SW 1271 (cell line): Measurements from ENCODE around the gene SRRM5.
A peak's percentile ranks its signal among the peaks of the same experiment; 100 is the strongest.
"Not testable (repeated sequence)": the region's sequence is repeated elsewhere in the genome, so short reads cannot be mapped to it uniquely, and the experiment has no call there.

ENCODE experiments used
- DNase-seq, 2 experiments: peaks; one replicate each; lab custom pipeline; 2025; lab: John Stamatoyannopoulos, UW

Gene SRRM5, protein sequence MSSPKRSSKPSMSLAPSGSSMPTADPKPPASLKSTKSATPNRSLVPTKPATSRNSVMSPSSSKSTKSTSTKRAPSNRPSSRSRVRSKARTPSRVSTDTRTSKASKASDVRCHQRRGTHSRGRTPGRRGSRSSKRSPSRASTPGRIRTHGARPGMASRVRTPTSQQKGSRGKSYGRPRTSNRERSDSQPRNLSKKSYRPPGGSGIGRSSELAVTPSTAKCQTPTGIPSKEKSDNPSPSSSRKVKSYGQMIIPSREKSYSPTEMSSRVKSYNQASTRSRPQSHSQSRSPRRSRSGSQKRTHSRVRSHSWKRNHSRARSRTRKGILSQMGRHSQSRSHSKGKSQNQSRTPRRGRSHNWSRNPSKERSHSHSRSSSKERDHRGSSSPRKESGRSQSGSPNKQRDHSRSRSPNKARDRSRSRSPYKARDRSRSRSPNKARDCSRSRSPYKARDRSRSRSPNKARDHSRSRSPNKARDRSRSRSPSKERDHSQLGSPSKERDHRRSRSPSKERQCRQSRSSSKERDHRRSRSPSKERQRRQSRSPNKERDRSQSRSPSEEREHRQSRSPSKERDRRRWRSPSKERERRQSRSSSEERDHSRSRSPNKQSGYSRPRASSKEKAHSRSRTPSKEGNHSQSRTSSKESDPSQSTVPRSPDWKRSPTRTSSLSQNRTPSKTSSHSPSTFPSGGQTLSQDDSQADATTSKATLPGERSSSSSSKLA

DNA sequence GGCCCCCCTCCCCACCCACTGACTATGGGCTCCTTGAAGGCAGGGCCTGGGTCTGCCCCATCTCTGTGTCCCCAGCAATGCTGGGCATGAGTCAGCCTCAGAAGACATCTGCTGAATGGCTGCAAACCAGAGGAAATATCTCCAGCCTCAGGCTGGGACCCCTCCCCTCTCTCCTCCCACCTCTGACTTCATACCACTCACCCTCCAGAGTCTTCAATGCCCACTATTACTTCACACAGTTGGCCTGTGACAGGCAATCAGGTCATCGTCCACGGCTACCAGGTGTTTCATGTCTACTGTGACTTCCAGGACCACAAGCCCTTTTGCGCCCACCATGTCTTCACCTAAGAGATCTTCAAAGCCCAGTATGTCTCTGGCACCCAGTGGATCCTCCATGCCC, at the start of gene SRRM5:
SRRM5 (plus strand) TSS at position 301 of the 400 bp plus-strand sequence; CDS start at position 335, 34 bp downstream.
- DNase-seq: no peak

DNA sequence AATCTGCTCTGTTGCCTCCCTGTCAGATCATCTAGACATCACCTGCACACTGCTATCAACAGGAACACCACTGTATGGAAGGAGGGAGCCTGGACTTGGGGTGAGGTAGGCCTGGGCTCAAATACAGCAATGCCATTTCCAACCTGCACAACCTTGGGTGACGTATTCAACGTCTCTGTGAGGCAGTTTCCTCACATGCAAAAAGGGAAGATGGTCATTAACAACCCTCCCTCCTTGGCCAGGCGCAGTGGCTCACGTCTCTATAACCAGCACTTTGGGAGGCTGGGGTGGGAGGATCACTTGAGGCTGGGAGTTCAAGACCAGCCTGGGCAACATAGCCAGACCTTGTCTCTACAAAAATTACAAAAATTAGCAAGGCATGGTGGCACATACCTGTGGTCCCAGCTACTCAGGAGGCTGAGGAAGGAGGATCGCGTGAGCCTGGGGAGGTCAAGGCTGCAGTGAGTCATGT, 49.6 kb upstream of the SRRM5 start:
- DNase-seq: no peak

- DNase-seq: peak; percentile 74 to 91
Measured at GRCh38 chr19:43562698-43563241, 49.1 kb upstream of the SRRM5 start.

GRCh38 chr19:43563816-43564457, 48.0 kb upstream of the SRRM5 start:
- DNase-seq: no peak

- no peak for DNase-seq
Measured at GRCh38 chr19:43564800-43565199, 47.1 kb upstream of the SRRM5 start.

- no peak for DNase-seq
Measured at GRCh38 chr19:43569657-43570056, 42.2 kb upstream of the SRRM5 start.

GRCh38 chr19:43570174-43570791, 41.6 kb upstream of the SRRM5 start:
- no peak for DNase-seq

GRCh38 chr19:43572171-43572588, 39.7 kb upstream of the SRRM5 start:
- no peak for DNase-seq

DNA sequence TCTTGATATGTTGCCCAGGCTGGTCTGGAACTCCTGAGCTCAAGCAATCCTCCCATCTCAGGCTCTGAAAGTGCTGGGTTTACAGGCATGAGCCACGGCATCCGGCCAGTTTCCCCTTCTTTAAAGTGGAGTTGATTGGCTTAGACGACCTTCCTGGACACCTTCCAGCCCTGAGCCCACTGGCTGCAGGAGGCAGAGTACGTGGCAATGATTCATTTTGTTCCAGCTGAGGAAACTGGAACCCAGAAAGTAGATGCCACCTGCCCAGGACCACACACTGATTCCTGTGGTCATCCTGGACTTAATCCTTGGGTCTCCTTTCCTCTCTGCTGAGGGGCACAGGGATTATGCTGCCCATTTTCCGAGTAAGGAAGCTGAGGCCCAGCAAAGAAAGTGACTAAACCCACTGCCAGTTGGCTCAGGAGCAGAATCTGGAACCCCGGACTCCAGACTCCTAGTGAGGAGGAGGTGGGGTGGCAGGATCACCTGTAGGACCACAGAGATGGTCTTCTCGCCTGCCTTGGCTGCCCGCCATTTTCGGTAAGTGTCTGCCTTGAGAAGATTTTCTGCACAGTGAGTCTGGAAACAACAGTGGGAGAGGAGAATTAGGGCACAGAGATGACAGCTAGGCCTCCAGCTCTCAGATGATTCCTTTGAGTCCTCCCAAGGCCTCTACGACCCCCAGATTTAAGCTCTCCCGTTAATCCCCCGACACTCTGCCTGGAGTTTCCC, 37.3 kb upstream of the SRRM5 start:
- DNase-seq: no peak

DNA sequence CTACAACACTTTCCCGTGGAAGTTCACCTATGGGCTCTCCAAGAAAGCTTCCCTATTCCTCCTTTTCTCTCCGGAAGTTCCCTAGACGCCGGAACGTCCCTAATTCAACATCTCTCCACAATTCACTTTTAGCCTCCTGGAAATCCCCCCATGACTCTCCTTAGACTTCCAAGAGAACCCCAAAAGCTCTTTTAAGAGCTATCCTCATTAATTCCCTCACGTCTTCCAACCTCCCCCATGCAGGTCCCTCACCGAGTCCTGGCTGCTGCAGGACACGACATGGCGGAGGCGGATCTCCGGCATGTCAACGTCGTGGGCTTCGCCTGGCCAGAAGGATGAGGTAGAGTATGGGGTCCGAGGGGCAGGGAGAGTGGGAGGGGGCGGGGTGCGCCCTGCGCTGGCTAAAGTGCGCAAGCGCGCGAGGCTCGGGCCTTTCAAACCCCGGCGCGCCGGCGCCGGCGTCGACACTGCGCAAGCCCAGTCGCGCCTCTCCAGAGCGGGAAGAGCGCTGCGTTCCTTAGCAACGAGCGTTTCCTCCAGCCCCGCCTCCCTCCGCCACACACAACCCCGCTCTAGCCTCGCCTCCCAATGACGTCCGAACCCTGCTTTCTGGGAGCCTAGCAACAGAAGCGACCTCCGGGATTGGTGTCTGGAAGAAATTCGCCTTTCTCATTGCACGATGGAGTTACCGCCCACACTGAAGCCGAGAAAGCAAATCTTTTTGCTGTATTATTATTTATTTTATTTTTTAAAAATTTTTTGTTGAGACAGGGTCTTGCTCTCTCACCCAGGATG, 36.5 kb upstream of the SRRM5 start, which contains the start of the genes PINLYP and XRCC1:
PINLYP (plus strand) TSS at position 646 of the 795 bp plus-strand sequence. CDS start 1,391 bp downstream, outside the sequence.
XRCC1 (minus strand) TSS at position 372 of the 795 bp plus-strand sequence; CDS start at position 303, 69 bp downstream.
- DNase-seq: peak; percentile 91 to 96

- no peak for DNase-seq
Measured at GRCh38 chr19:43575955-43576878, 35.7 kb upstream of the SRRM5 start.

DNA sequence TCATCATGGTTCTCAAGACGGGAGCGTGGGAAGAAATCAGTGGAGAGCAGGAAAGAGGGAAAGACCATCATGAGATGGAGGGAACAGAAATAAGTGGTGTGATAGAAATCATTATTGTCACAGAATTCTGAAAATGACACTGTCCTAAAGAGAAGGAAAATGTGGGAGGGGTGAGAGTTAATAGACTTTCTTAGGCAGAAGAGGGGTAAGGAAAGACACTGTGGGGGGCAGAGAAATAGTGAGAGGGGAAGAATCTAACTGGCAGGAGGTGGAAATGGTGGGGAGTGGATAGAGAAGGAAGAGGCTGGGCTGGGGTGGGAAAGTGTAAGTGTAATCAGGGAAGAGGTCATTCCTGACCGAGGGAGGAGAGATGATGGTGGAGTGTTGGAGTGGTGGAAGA, 33.1 kb upstream of the SRRM5 start:
- DNase-seq: no peak

DNA sequence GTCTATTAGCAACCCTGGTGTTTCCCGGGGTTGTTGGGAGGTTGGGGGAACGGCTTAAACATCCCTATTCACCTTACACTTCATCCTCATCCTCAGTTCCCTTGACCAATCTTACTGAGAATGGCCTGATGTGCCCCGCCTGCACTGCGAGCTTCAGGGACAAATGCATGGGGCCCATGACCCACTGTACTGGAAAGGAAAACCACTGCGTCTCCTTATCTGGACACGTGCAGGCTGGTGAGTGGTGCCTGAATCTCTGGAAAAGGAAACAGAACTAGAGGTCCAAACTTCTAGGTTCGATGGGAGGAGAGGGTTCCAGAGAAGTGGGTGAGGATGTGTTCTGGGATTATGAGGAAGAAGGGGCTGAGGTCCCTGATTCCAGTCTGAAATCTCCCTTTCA, 30.4 kb upstream of the SRRM5 start:
- DNase-seq: no peak

- no peak for DNase-seq
Measured at GRCh38 chr19:43582495-43582894, 29.4 kb upstream of the SRRM5 start.

- DNase-seq: no peak
Measured at GRCh38 chr19:43584484-43584883, 27.4 kb upstream of the SRRM5 start.

DNA sequence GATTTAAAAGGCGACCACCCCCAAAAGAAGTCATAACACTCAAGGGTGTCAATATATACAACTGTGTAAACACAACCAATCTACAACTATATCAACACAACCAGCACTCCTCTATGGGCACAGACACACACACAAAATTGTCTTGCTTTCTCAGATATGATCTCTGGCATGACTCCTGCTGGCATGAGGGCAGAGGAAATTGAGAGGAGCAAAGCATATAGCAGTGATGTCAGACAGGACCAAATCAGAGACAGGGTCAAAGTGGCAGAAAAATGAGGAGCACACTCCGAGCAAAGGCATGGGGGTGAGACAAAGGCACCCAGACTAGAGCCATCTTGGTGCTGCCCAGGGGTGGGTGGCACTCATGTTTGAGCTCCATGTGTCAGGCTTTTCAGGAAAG, 25.5 kb upstream of the SRRM5 start:
- DNase-seq: no peak

DNA sequence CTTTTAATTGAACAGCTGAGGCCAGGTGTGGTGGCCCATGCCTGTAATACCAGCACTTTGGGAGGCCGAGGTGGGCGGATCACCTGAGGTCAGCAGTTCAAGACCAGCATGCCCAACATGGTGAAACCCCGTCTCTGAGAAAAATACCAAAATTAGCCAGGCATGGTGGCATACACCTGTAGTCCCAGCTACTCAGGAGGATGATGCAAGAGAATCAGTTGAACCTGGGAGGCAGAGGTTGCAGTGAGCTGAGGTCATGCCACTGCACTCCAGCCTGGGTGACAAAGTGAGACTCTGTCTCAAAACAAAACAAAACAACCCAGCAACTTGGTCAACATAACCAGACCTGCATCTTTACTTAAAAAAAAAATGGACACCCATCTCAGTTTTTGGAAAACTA, 24.9 kb upstream of the SRRM5 start:
- DNase-seq: not testable (repeated sequence)

GRCh38 chr19:43589277-43589676, 22.6 kb upstream of the SRRM5 start:
- DNase-seq: no peak

GRCh38 chr19:43589678-43590077, 22.2 kb upstream of the SRRM5 start:
- no peak for DNase-seq
